GM21528 (cell line): Measurements from ENCODE around the gene RPS6KL1.
A peak's percentile ranks its signal among the peaks of the same experiment; 100 is the strongest.

ENCODE experiments used
- ATAC-seq: cut with Tn5 transposase; IDR thresholded peaks from one replicate; pipeline ENCODE4 v1.9.1; 2021; ENCODE audit warnings: mild to moderate bottlenecking, moderate library complexity; ENCODE audit not compliant: unreplicated experiment, low FRiP score

RPS6KL1 gene

DNA sequence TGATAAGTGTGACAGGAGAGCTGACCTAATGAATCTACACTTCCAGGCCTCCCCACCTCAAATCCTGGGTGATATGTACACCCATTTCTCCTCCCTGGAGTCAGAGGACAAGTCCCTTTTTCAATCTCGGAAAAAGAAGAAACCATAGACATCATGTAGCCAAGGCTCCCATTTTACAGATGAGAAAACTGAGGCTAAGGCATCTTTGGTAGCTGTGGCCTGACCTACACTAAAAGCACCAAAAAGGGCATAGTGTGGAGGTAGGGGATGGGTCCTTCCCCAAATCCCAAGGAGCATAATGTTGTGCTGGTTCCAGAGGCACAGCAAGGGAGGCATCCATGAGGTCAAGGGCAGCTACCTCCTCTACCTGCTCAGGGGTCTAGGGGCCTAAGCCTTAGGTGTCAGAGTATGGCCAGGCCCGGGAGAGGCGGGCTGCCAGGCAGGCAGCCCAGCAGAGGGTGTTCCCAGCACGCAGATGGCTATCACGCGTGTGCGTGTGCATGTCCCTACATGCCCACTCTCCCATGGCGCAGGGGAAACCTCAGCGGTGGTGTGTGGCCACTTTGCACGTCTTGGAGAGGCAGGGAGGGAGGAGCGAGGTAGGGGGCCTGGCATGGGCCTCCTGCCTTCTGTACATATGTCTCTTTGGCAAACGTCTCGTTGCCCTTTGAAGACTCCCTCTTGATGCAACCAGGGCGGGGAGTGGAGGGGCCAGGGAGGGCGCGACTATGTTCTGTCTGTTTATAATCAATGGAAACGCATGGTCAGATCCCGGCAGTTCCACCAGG is 29.8 kb upstream of the RPS6KL1 start:
- no peak for ATAC-seq

DNA sequence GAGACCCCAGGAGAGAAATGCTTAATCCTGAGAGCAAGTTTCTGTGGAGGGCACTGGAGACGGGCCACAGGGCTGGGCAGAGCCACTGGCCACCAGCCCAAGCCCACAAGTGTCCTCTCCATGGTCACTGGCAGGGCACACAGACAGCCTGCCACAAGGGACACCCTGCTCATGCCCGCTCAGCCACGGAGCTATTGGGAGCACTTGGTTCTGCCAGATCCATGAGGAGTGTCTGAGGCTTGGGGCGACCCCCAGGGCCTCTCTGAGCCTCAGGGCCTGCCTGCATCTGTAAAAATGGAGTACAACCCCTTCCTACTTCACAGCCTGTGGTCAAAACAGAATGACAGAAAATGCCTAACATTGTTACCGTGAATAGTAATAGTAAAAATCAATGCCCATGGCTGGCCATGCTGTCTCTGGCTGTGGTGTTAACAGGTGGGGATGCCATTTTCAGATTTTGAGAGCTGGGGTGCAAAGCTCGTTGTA is 29.2 kb upstream of the RPS6KL1 start:
- ATAC-seq, result no peak

DNA sequence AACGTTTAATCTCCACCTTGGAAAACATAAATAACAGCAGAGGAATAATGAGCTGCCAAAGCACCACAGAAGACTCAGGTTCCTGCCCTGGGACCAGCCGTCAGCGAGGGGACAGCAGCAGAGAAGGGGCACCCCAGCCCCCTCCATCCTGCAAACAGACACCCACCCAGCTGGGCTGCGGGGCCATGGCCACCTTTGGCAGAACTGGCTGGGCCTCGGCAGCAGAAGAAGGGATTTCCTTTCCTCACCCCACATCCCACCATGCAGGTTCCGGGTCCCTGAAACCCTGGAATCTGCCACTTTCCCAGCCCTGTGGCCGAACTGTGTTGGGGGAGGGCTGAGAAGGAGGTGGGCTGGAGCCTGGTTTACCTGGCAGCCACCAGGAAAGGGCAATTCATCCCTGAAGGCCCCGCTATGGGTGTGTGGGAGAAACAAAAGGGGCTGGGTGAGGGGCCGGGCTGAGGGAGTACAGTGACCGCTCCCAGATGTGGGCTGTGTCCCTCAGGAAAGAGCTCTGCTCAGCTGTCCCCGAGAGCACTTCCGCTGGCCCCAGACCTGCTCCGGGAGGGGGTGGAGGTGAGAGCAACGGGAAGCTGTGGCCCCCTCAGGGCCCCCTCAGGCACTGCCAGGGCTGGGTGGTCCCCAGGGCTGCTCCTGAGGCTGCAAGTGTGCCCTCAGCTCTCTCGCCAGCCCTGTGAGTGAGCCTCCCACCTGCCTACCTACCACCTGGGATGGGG is 28.6 kb upstream of the RPS6KL1 start:
- no peak for ATAC-seq

DNA sequence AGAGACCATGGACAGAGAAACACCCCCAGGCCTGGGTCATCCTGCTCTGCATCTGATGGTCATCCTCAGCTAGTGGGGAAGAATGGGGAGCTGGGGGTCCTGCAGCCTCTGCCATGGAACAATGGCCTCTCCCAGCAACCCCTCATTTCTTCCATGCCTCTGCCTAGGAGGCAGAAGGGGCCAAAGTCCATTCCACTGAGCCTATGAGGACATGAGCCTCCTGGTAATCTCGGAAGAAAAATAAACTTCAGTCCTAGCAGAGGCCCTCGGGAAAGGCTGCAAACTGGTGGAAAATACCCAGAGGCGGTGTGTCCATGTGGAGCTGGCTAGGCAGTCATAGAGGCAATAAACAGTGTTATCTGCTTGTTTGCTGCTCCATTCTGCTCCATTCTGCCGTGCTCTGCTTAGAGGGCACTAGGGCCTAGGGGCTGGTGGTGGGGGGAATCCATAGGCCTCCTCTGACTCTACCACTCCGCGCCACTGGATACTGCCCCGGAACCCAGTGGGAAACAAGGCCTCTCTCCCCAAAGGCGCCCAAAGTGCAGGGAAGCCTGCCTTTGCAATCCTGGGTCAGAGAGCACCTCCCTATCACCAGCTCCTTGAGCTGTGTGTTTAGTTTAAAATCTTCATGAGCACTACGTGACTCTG is 27.9 kb upstream of the RPS6KL1 start:
- no peak for ATAC-seq

GRCh38 chr14:74949859-74950573 is 27.0 kb upstream of the RPS6KL1 start:
- no peak for ATAC-seq

- ATAC-seq, result no peak
Observed at GRCh38 chr14:74949191-74949601, 26.1 kb upstream of the RPS6KL1 start.

- ATAC-seq, result no peak
Observed at GRCh38 chr14:74948228-74949175, 25.4 kb upstream of the RPS6KL1 start.

DNA sequence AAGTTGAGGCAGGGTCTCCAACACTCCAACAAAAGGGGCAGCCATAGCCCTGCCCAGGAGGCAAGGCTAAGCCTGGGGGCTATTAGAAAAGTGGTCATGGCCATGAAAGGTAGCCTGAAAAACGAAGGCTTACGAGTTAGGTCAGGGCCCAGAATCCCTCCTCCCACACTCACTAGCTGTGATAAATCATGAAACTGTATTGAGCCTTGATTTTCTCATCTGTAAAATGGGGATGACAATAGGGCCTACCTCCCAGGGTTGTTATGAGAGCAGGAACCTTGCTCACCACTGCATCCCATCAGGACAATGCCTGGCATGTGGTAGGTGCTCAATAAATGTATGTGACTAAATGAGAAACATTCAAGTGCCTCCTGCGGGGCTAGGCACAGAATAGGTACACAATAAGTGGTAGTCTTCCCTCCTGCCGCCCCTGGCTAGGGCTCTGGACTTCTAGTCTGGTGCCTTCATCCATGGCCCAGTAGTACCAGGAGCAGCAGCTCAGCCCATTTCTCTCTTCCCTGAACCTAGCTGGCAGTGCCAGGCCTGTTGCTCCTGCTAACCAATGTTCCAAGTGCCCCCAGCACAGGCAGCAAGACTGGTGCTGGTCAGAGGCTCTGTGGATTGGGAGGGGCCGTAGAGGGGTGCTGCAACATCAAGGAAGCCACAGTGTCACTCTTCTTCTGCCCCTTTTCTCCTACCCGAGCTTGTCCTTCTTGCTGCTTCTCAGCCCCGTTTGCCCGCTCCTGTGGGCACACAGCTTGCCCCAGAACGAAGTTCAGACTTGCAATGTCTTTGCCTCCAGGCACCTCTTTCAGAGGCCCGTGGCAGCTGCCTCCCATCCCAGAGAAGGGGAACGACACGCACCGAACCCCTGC is 24.5 kb upstream of the RPS6KL1 start:
- no peak for ATAC-seq

DNA sequence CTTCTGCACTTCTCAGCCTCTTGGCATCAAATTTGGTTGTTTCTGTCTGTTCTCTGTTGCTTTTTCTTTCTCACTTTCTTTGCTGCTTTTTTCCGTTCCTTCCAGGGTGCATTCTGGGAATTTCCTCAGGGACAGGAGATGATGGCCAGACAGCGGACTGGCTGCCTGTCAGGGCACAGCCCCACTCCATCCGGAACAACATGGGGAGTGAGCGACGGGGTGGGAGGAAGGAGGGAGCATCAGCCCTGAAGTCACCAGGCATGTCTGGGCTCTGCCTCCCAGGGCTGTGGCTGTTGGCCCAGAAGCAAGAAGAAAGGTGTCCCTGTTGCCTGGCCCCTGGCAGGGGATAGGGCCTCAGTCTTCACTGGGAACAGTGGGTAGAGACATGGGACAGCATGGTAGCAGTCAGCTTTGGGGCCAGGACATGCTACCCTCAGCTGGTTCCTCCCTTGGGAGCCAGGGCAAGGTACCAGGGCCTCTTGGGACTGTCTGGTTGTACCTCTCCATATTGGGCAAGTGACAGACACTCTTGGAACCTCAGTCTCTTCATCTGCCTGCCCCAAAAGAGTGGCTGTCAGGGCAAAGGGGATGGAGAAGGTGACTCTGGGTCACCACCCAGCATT is 23.7 kb upstream of the RPS6KL1 start:
- ATAC-seq, result no peak

GRCh38 chr14:74945852-74946658 is 23.0 kb upstream of the RPS6KL1 start:
- ATAC-seq, result peak; percentile 53

- ATAC-seq, result no peak
Observed at GRCh38 chr14:74945261-74945851, 22.3 kb upstream of the RPS6KL1 start.

- no peak for ATAC-seq
Observed at GRCh38 chr14:74942608-74943007, 19.5 kb upstream of the RPS6KL1 start.

- no peak for ATAC-seq
Observed at GRCh38 chr14:74942181-74942580, 19.1 kb upstream of the RPS6KL1 start.

DNA sequence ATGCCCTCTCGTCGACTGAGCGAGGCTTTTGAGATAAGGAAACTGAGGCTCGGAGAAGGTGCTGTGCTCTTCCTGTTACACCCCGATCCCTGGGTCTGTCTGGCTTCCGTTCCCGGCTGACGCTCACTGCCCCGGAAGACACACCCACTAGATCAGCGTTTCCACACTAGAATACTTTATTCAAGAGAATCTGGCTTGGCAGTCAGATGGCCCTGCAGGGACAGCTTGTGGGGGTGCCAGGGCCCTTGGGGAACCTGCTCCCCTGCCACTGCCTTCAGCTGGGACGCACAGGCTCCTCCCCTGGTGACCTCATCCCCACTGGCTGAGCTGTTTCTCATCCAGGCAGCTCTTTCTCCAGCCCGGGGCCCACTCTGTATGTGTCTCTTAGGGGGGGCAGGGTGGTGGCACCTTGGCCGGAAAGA is 18.6 kb upstream of the RPS6KL1 start:
- no peak for ATAC-seq

- no peak for ATAC-seq
Observed at GRCh38 chr14:74940956-74941565, 18.0 kb upstream of the RPS6KL1 start.
